WERI-Rb-1 (cell line): ENCODE results near the gene ADK.

Experiments
- DNase-seq: peaks from one replicate; pipeline ENCODE4 v3.0.0-alpha.2; 2020
- H3K27ac ChIP-seq: fragments of 250-450 bp; sonication (Bioruptor Pico); 2 replicates; pipeline ENCODE4 v1.5.1; 2020; ENCODE audit warnings: mild to moderate bottlenecking, moderate library complexity
- H3K27me3 ChIP-seq: fragments of 250-450 bp; sonication (Bioruptor Pico); 2 replicates; pipeline ENCODE4 v1.5.1; 2021; ENCODE audit warnings: mild to moderate bottlenecking, low read depth, moderate library complexity; ENCODE audit not compliant: insufficient read depth, severe bottlenecking
- H3K36me3 ChIP-seq: fragments of 250-450 bp; sonication (Bioruptor Pico); 2 replicates; pipeline ENCODE4 v1.5.1; 2020; ENCODE audit warnings: mild to moderate bottlenecking, moderate library complexity
- H3K4me3 ChIP-seq: 2 replicates; pipeline ENCODE4 v1.5.1; 2011; ENCODE audit warnings: low read depth, mild to moderate bottlenecking, control low read depth, low read length
- H3K9me3 ChIP-seq: fragments of 250-450 bp; sonication (Bioruptor Pico); 2 replicates; pipeline ENCODE4 v1.5.1; 2021; ENCODE audit warnings: mild to moderate bottlenecking, moderate library complexity; ENCODE audit not compliant: severe bottlenecking
- TF ChIP-seq, protein P1 (sequence below): IDR thresholded peaks from 2 replicates; pipeline ENCODE4 v1.5.1; 2011; ENCODE audit warnings: low read depth, mild to moderate bottlenecking, control low read depth, inconsistent platforms, low read length

The ADK gene

GRCh38 chr10:74189999-74190421 is 39.0 kb downstream of the ADK start:
- H3K27me3 ChIP-seq = no peaks in the 10 kb centered on the region
- no peaks in the 10 kb centered on the region for H3K36me3 ChIP-seq
- H3K9me3 ChIP-seq = no peaks in the 10 kb centered on the region
- TF ChIP-seq, protein P1, sequence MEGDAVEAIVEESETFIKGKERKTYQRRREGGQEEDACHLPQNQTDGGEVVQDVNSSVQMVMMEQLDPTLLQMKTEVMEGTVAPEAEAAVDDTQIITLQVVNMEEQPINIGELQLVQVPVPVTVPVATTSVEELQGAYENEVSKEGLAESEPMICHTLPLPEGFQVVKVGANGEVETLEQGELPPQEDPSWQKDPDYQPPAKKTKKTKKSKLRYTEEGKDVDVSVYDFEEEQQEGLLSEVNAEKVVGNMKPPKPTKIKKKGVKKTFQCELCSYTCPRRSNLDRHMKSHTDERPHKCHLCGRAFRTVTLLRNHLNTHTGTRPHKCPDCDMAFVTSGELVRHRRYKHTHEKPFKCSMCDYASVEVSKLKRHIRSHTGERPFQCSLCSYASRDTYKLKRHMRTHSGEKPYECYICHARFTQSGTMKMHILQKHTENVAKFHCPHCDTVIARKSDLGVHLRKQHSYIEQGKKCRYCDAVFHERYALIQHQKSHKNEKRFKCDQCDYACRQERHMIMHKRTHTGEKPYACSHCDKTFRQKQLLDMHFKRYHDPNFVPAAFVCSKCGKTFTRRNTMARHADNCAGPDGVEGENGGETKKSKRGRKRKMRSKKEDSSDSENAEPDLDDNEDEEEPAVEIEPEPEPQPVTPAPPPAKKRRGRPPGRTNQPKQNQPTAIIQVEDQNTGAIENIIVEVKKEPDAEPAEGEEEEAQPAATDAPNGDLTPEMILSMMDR = no peak
- no peak overlapping the region for H3K4me3 ChIP-seq
- H3K27ac ChIP-seq = no peak overlapping the region
- DNase-seq = no peak

- no peak for DNase-seq
- Histone ChIP-seq H3K27ac (no peak overlapping the region), H3K27me3 (no peaks in the 10 kb centered on the region), H3K4me3 (no peak overlapping the region), H3K36me3 (no peaks in the 10 kb centered on the region), H3K9me3 (no peaks in the 10 kb centered on the region)
- TF ChIP-seq, protein P1 = no peak
These were observed 39.5 kb downstream of the ADK start for GRCh38 chr10:74190494-74190893.

GRCh38 chr10:74194545-74194944 is 43.5 kb downstream of the ADK start:
- H3K36me3 ChIP-seq = no peaks in the 10 kb centered on the region
- TF ChIP-seq, protein P1 = no peak
- H3K4me3 ChIP-seq = no peak overlapping the region
- H3K9me3 ChIP-seq = no peaks in the 10 kb centered on the region
- no peaks in the 10 kb centered on the region for H3K27me3 ChIP-seq
- H3K27ac ChIP-seq = no peak overlapping the region
- no peak for DNase-seq

DNA sequence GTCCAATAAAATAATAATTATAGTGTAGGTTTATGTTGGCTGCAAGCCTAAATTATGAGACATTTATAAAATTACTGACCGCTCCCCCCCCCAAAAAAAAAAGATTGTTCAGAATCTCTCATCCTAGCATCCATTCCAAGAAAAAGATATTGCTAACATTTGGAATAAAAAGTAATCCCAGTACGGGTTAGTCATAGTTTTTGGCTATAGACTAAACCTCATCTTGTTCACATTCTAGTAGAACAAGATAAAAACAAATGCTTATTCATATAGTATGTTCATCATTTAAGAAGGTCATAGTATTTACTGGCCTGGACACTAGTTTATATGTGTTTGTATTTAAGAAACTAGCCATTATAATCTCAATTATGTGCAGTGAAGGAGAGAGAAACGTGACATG is 44.0 kb downstream of the ADK start:
- no peak overlapping the region for H3K27ac ChIP-seq
- TF ChIP-seq, protein P1 = no peak
- H3K36me3 ChIP-seq = no peaks in the 10 kb centered on the region
- DNase-seq = no peak
- H3K9me3 ChIP-seq = no peaks in the 10 kb centered on the region
- H3K4me3 ChIP-seq = no peak overlapping the region
- no peaks in the 10 kb centered on the region for H3K27me3 ChIP-seq

- Histone ChIP-seq H3K4me3 (no peak overlapping the region), H3K36me3 (peaks cover 4% of the 10 kb centered on the region; the same call in 1 of the 2 replicates), H3K9me3 (no peaks in the 10 kb centered on the region), H3K27me3 (no peaks in the 10 kb centered on the region), H3K27ac (no peak overlapping the region)
- TF ChIP-seq, protein P1 = no peak
- DNase-seq = no peak
These were observed 48.3 kb downstream of the ADK start for GRCh38 chr10:74199315-74199714.

DNA sequence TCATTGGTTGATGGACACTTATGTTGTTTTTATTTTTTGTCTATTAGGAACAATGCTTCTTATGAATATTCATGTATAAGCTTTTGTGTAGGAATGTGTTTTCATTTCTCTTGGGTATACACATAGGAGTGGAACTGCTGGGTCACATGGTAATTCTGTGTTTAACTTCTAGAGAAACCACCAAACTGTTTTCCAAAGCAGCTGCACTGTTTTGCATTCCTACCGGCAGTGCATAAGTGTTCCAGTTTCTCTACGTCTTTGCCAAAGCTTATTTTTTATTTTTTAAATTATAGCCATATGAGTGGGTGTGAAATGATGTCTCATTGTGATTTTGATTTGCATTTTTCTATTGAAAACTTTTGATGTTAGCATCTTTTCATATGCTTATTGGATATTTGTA is 51.3 kb downstream of the ADK start:
- no peak overlapping the region for H3K27ac ChIP-seq
- no peak for DNase-seq
- TF ChIP-seq, protein P1 = no peak
- H3K4me3 ChIP-seq = no peak overlapping the region
- H3K27me3 ChIP-seq = no peaks in the 10 kb centered on the region
- H3K9me3 ChIP-seq = no peaks in the 10 kb centered on the region
- H3K36me3 ChIP-seq = peaks cover 9% of the 10 kb centered on the region
